CD8-positive, alpha-beta memory T cell (primary cell): ENCODE results near the gene SV2B. TPM values are rescaled to one million over a fixed set of nuclear protein-coding genes. Genes with fewer than 3 reads are reported as not detected.

Experiments
- CTCF ChIA-PET: fragments of 350-600 bp; sonication (Branson Sonifier 250); formaldehyde crosslinking; loops from one replicate; lab custom pipeline; 2021; ENCODE audit warnings: antibody characterized with exemption; lab: Charles Lee
- POLR2A ChIA-PET: fragments of 350-600 bp; sonication (Branson Sonifier 250); formaldehyde crosslinking; loops from one replicate; lab custom pipeline; 2021; ENCODE audit warnings: antibody characterized with exemption; lab: Charles Lee
- DNase-seq, 5 donors: peaks; one replicate each; pipeline versions ENCODE4 v3.0.0 to v3.0.0-alpha.2; 2020 to 2022; ENCODE audit warnings: mixed read lengths in 1 of 5
- H3K27ac ChIP-seq: one replicate; pipeline ENCODE4 v1.7.0; 2013; ENCODE audit warnings: low read depth, mild to moderate bottlenecking, low read length, moderate library complexity
- H3K27me3 ChIP-seq: 2 replicates; pipeline ENCODE4 v1.7.0; 2013; ENCODE audit warnings: low read length, mild to moderate bottlenecking; ENCODE audit not compliant: insufficient read depth, poor library complexity, severe bottlenecking
- H3K36me3 ChIP-seq: 2 replicates; pipeline ENCODE4 v1.7.0; 2013; ENCODE audit warnings: mild to moderate bottlenecking, low read length, moderate library complexity; ENCODE audit not compliant: insufficient read depth
- H3K4me1 ChIP-seq: 2 replicates; pipeline ENCODE4 v1.7.0; 2013; ENCODE audit warnings: mild to moderate bottlenecking, low read length, moderate library complexity; ENCODE audit not compliant: insufficient read depth
- H3K4me3 ChIP-seq: 2 replicates; pipeline ENCODE4 v1.7.0; 2013; ENCODE audit warnings: mild to moderate bottlenecking, low read length
- H3K9me3 ChIP-seq: 2 replicates; pipeline ENCODE4 v1.7.0; 2013; ENCODE audit warnings: mild to moderate bottlenecking, low read length
- H3K27ac Mint-ChIP-seq, 8 donors: one replicate each; pipeline ENCODE4 v1.8.0; 2020 to 2021; ENCODE audit warnings: mixed read lengths in 8 of 8, mild to moderate bottlenecking in 6 of 8, inconsistent platforms in 3 of 8, moderate library complexity in 3 of 8
- H3K27me3 Mint-ChIP-seq, 2 donors: one replicate each; pipeline ENCODE4 v1.8.0; 2020 to 2021; ENCODE audit warnings: mixed read lengths in 2 of 2, mild to moderate bottlenecking in 1 of 2, moderate library complexity in 1 of 2
- H3K36me3 Mint-ChIP-seq, 3 donors: one replicate each; pipeline ENCODE4 v1.8.0; 2020 to 2021; ENCODE audit warnings: mixed read lengths in 3 of 3, inconsistent platforms in 1 of 3, mild to moderate bottlenecking in 1 of 3
- H3K4me1 Mint-ChIP-seq, 3 donors: one replicate each; pipeline ENCODE4 v1.8.0; 2020 to 2021; ENCODE audit warnings: mixed read lengths in 3 of 3, inconsistent platforms in 1 of 3, mild to moderate bottlenecking in 1 of 3
- H3K4me3 Mint-ChIP-seq, 7 donors: one replicate each; pipeline ENCODE4 v1.8.0; 2020 to 2021; ENCODE audit warnings: mixed read lengths in 7 of 7, mild to moderate bottlenecking in 6 of 7, moderate library complexity in 4 of 7, inconsistent platforms in 2 of 7
- H3K9me3 Mint-ChIP-seq, 5 donors: one replicate each; pipeline ENCODE4 v1.8.0; 2020 to 2022; ENCODE audit warnings: mixed read lengths in 5 of 5, mild to moderate bottlenecking in 3 of 5, moderate library complexity in 2 of 5, inconsistent platforms in 1 of 5
- polyA plus RNA-seq: library from polyadenylated mRNA; unstranded; fragments of 300-500 nt; fragmentation: Illumina TruSeq; gene quantifications from one replicate; pipeline ENCODE4 v1.2.3, GENCODE V29; 2021
- total RNA-seq, 2 experiments: library from RNA; stranded (reverse); gene quantifications; one replicate each; pipeline ENCODE4 v1.2.3, GENCODE V29; 2021

Gene SV2B
- total and polyA plus RNA-seq, 3 experiments from 2014 or later = 0.02 TPM; not detected in 2

DNA sequence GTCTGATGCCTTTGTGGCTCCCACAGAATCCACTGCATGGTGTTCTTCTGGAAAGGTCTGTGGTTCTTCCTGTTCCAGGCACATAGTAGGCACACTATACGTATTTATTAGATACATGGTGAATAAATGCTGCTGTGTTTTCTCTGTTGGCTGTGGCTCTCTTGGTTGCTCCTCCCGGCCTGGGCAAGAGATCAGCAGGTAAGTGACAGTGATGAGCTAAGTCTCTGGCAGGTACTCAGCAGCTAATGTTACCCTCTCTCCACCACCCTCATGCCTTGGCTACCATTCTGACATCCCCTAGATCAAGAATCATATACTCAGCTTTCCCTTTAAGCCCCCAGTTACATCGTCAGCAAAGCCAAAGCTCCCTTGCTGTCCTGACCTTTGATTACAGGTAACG lies 8.4 kb downstream of the SV2B start:
- Mint-ChIP-seq H3K4me1 (no peaks in the 10 kb centered on the region), H3K36me3 (peaks cover 0 to 8% (median 1%) of the 10 kb centered on the region in 3 donors), H3K4me3 (no peak overlapping the region), H3K9me3 (no peaks in the 10 kb centered on the region), H3K27ac (no peak overlapping the region), H3K27me3 (peaks cover 34 to 80% of the 10 kb centered on the region in 2 donors)
- no peak overlapping the region for H3K4me3 ChIP-seq
- H3K4me1 ChIP-seq = no peaks in the 10 kb centered on the region
- CTCF ChIA-PET = interaction anchor here (1.2 kb wide), 1 partner anchor 10 kb away, joined by 3 read pairs; no protein-coding TSS in a partner anchor
- no peak overlapping the region for H3K27ac ChIP-seq
- POLR2A ChIA-PET = no interaction called here
- peaks cover 5% of the 10 kb centered on the region for H3K27me3 ChIP-seq
- no peak for DNase-seq
- H3K9me3 ChIP-seq = no peaks in the 10 kb centered on the region
- no peaks in the 10 kb centered on the region for H3K36me3 ChIP-seq

DNA sequence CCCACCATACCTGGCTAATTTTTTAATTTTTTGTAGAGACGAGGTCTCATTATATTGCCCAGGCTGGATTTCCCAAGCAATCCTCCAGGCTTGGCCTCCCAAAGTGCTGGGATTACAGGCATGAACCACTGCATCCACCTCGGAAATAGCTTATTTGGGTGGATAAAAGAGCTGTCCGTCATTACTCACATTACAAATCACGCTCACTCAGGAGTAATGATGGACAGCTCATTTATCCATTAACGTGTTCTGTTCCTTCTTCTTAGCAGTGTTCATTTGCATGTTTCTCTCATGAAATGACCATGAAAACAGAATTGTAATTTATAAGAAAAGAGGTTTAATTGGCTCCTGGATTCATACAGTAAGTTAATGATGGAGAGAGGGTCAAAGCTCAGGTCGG lies 9.8 kb downstream of the SV2B start:
- H3K36me3 ChIP-seq = no peaks in the 10 kb centered on the region
- H3K27ac Mint-ChIP-seq = no peak overlapping the region
- ChIA-PET POLR2A (no interaction called here), CTCF (no interaction called here)
- H3K4me1 Mint-ChIP-seq = no peaks in the 10 kb centered on the region
- no peaks in the 10 kb centered on the region for H3K9me3 Mint-ChIP-seq
- no peak overlapping the region for H3K4me3 ChIP-seq
- no peaks in the 10 kb centered on the region for H3K27me3 ChIP-seq
- H3K27ac ChIP-seq = no peak overlapping the region
- H3K36me3 Mint-ChIP-seq = peaks cover 0 to 4% (median 1%) of the 10 kb centered on the region in 3 donors
- no peak for DNase-seq
- no peak overlapping the region for H3K4me3 Mint-ChIP-seq
- peaks cover 32 to 82% of the 10 kb centered on the region in 2 donors for H3K27me3 Mint-ChIP-seq
- H3K4me1 ChIP-seq = no peaks in the 10 kb centered on the region
- H3K9me3 ChIP-seq = no peaks in the 10 kb centered on the region

DNA sequence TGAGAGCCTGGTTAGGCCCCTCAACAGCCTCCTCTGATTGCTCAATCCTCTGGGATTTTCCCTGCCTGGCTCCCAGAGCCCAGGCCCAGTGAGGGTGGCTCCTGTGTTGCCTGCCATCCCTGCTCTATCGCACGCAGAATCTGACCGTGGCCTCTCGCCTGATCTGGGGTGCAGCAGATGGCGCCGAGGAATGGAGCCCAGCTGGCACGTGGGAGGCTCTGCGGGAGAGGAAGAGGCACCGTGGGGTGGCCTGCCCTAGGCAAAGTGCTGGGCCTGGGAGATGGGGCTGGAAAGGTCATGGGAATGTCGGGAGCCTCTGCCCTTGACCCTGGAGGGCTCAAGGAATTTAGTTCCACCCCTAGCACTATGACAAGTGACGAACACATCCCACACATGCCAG lies 10.3 kb downstream of the SV2B start:
- Mint-ChIP-seq H3K27ac (no peak overlapping the region), H3K4me1 (no peaks in the 10 kb centered on the region), H3K36me3 (peaks cover 0 to 4% (median 1%) of the 10 kb centered on the region in 3 donors), H3K9me3 (no peaks in the 10 kb centered on the region), H3K4me3 (no peak overlapping the region), H3K27me3 (peaks cover 32 to 78% of the 10 kb centered on the region in 2 donors)
- Histone ChIP-seq H3K4me3 (no peak overlapping the region), H3K27me3 (no peaks in the 10 kb centered on the region), H3K4me1 (no peaks in the 10 kb centered on the region), H3K36me3 (no peaks in the 10 kb centered on the region), H3K9me3 (no peaks in the 10 kb centered on the region), H3K27ac (no peak overlapping the region)
- ChIA-PET CTCF (no interaction called here), POLR2A (no interaction called here)
- DNase-seq = no peak

DNA sequence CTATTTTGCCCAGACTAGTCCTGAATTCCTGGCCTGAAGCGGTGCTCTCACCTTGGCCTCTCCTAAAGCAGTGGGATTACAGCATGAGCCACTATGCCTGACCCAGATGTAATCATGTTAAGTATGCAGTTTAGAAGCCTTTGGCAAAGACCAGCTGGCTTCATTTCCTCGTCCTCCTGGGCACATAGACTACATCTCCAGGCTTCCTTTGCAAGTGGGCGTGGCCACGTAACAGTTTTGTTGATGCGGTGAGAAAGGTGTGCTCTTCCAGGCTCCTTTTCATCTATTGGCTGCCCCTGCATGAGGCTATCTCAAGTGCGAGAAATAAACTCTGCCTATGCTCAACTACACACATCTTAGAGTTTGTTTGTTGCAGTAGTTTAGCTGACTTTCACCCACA lies 13.0 kb downstream of the SV2B start:
- Histone ChIP-seq H3K36me3 (no peaks in the 10 kb centered on the region), H3K4me1 (no peaks in the 10 kb centered on the region), H3K9me3 (no peaks in the 10 kb centered on the region), H3K27ac (no peak overlapping the region), H3K4me3 (no peak overlapping the region), H3K27me3 (no peaks in the 10 kb centered on the region)
- no peaks in the 10 kb centered on the region for H3K4me1 Mint-ChIP-seq
- ChIA-PET CTCF (no interaction called here), POLR2A (no interaction called here)
- H3K36me3 Mint-ChIP-seq = no peaks in the 10 kb centered on the region
- peaks cover 0 to 3% (median 0%) of the 10 kb centered on the region in 5 donors for H3K9me3 Mint-ChIP-seq
- H3K27me3 Mint-ChIP-seq = peaks cover 27 to 81% of the 10 kb centered on the region in 2 donors
- H3K27ac Mint-ChIP-seq = no peak overlapping the region
- no peak for DNase-seq
- no peak overlapping the region for H3K4me3 Mint-ChIP-seq

DNA sequence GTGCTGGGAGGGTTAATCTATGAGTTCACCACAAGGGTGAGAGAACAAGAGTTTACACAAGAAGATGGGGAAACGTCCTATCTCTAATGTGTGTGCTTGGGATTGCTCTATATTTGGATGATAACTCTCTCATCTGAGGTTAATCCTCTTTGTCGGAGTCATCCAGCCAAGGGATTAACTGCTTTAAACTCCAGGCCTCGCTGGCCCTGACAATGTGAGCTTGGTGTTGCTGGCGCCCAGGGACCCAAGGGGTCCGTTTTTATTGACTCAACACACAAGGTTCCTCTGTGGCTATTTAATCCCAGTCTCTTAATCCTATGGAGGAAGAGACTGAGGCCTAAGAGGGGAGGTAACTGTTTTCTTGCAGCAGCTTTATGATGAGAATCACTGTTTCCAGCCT lies 14.2 kb downstream of the SV2B start:
- H3K9me3 Mint-ChIP-seq = peaks cover 0 to 3% (median 0%) of the 10 kb centered on the region in 5 donors
- no peak for DNase-seq
- POLR2A ChIA-PET = no interaction called here
- H3K27me3 Mint-ChIP-seq = peaks cover 21 to 80% of the 10 kb centered on the region in 2 donors
- Histone ChIP-seq H3K27ac (no peak overlapping the region), H3K36me3 (no peaks in the 10 kb centered on the region), H3K4me1 (no peaks in the 10 kb centered on the region), H3K9me3 (no peaks in the 10 kb centered on the region), H3K4me3 (no peak overlapping the region), H3K27me3 (no peaks in the 10 kb centered on the region)
- no peak overlapping the region for H3K27ac Mint-ChIP-seq
- no peaks in the 10 kb centered on the region for H3K4me1 Mint-ChIP-seq
- no peak overlapping the region for H3K4me3 Mint-ChIP-seq
- H3K36me3 Mint-ChIP-seq = no peaks in the 10 kb centered on the region
- CTCF ChIA-PET = no interaction called here

DNA sequence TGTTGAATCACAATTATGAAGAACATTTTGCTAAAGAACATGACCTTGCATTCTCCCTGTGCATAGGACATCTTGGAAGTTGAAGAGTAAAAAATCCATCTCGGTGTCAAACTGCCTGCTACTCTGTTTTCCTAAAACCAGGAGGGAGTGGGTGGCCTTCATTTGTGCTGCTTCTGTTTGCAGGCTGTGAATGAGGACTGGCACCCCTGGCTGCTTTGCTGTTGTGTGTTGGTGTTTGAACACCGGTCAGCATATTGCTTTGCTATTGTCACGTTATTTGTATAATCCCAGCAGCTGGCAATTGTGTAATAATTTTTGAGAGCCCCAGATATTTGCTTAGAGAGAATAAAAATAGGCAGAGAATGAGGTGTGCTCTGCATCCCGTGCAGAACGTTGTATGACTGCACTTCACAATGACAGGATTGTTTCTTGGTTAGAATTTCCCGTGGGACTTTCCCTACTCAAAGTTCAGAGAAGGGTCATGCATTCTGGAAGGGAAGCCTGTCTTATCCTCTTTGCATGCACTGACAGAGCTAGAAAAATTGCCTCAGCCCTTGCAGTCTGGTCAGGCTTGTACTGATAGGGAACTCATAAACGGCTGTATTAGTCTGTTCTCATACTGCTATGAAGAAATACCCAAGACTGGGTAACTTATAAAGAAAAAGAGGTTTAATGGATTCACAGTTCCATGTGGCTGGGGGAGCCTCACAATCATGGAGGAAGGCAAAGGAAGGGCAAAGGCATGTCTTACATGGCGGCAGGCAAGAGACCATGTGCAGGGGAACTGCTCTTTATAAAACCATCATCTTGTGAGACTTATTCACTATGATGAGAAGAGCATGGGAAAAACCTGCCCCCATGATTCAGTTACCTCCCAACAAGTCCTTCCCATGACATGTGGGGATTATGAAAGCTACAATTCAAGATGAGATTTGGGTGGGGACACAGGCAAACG lies 16.3 kb downstream of the SV2B start:
- Mint-ChIP-seq H3K36me3 (no peaks in the 10 kb centered on the region), H3K4me1 (no peaks in the 10 kb centered on the region), H3K27ac (no peak overlapping the region), H3K9me3 (peaks cover 0 to 3% (median 0%) of the 10 kb centered on the region in 5 donors), H3K27me3 (peaks cover 17 to 75% of the 10 kb centered on the region in 2 donors), H3K4me3 (no peak overlapping the region)
- Histone ChIP-seq H3K27me3 (no peaks in the 10 kb centered on the region), H3K4me1 (no peaks in the 10 kb centered on the region), H3K27ac (no peak overlapping the region), H3K36me3 (no peaks in the 10 kb centered on the region), H3K4me3 (no peak overlapping the region), H3K9me3 (no peaks in the 10 kb centered on the region)
- ChIA-PET POLR2A (no interaction called here), CTCF (no interaction called here)
- DNase-seq = no peak

DNA sequence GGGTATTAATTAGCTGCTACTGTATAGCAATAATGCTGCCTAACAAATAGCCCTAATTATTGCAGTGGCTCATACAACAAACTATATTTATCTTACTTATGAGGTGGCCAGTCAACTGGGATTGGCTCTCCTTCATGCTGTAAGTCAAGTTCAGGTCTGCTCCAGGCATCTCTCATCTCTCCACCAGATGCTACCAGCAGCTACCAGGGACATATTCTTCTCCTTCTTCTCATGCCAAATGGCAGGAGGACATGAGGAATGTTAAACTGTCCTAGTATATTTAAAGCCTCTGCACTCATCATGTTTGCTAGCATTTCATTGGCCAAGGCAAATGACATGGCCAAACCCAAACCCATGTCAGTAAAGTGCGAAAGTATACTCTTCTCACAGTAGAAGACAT lies 17.3 kb downstream of the SV2B start:
- Histone ChIP-seq H3K27ac (no peak overlapping the region), H3K36me3 (no peaks in the 10 kb centered on the region), H3K9me3 (no peaks in the 10 kb centered on the region), H3K4me1 (no peaks in the 10 kb centered on the region), H3K4me3 (no peak overlapping the region), H3K27me3 (peaks cover 3% of the 10 kb centered on the region)
- CTCF ChIA-PET = no interaction called here
- Mint-ChIP-seq H3K9me3 (peaks cover 0 to 3% (median 0%) of the 10 kb centered on the region in 5 donors), H3K27me3 (peaks cover 13 to 72% of the 10 kb centered on the region in 2 donors), H3K36me3 (no peaks in the 10 kb centered on the region), H3K27ac (no peak overlapping the region), H3K4me1 (no peaks in the 10 kb centered on the region), H3K4me3 (no peak overlapping the region)
- no peak for DNase-seq
- POLR2A ChIA-PET = no interaction called here

DNA sequence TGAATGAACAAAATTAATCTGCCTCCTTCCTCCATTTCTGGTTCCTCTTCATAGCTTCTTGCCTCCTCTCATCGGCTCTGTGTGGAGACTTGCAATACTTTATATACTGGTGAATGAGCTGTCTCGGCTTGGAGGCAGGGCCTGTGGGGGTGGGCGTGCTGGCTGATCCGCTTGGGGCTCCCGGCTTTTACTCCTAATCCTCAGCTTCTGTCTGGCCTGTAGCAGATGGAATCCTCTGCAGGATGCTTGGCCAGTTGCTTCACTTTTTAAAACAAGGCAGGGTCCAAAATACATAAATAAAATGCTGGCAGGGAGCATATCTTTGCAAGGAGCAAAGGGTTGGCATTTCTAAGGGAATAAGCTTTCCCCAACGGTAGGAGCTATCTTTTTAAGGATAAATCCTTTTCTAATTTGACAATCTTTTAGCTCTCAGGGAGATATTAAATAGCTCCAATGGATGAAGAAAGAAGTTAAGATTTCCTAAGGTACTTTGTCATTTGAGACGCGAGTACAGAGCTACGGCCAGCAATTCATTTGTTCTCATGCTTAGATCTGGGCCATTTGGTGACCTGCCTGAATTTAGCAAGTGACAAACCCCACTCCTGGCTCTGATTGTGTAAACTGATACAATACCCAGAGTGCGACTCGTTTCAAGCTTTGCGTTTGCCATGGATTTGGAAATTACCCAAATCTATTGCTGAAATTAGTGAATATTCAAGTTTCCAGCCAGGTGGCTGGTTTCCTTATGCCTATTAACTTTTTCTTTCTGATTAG lies 18.9 kb downstream of the SV2B start:
- H3K4me1 Mint-ChIP-seq = no peaks in the 10 kb centered on the region
- no peak overlapping the region for H3K4me3 Mint-ChIP-seq
- no peaks in the 10 kb centered on the region for H3K36me3 ChIP-seq
- no peak overlapping the region for H3K27ac ChIP-seq
- ChIA-PET POLR2A (no interaction called here), CTCF (interaction anchor here (1.1 kb wide), 1 partner anchor 11 kb away, joined by 3 read pairs; no protein-coding TSS in a partner anchor)
- peaks cover 5% of the 10 kb centered on the region for H3K27me3 ChIP-seq
- no peaks in the 10 kb centered on the region for H3K9me3 ChIP-seq
- H3K9me3 Mint-ChIP-seq = peaks cover 0 to 3% (median 0%) of the 10 kb centered on the region in 5 donors
- H3K27me3 Mint-ChIP-seq = peaks cover 15 to 72% of the 10 kb centered on the region in 2 donors
- H3K4me3 ChIP-seq = no peak overlapping the region
- no peaks in the 10 kb centered on the region for H3K36me3 Mint-ChIP-seq
- H3K27ac Mint-ChIP-seq = no peak overlapping the region
- H3K4me1 ChIP-seq = no peaks in the 10 kb centered on the region
- DNase-seq = no peak
